SU-DHL-6 (cell line): Measurements from ENCODE around the gene TOP2A.

Experiments
- H2AFZ ChIP-seq: fragments of 200-600 bp; sonication (generic); 2 replicates; pipeline ENCODE4 v1.6.1; 2014; ENCODE audit warnings: low read depth, mild to moderate bottlenecking, moderate library complexity, mixed read lengths, antibody characterized with exemption, low read length; ENCODE audit not compliant: severe bottlenecking
- H3F3A ChIP-seq: fragments of 200-600 bp; shearing (Covaris generic); 2 replicates; pipeline ENCODE4 v1.6.0; 2016; ENCODE audit warnings: antibody characterized with exemption, mild to moderate bottlenecking; ENCODE audit not compliant: insufficient read depth
- H3K27ac ChIP-seq: fragments of 200-600 bp; sonication (generic); 2 replicates; pipeline ENCODE4 v1.5.1; 2016; ENCODE audit warnings: low read depth, mild to moderate bottlenecking, low read length, moderate library complexity, mixed read lengths
- H3K27me3 ChIP-seq: fragments of 200-600 bp; sonication (generic), shearing (Covaris generic); 2 replicates; pipeline ENCODE4 v1.6.0; 2014; ENCODE audit warnings: mild to moderate bottlenecking, low read length
- H3K36me3 ChIP-seq: fragments of 200-600 bp; sonication (generic); 2 replicates; pipeline ENCODE4 v1.6.1; 2014; ENCODE audit warnings: mild to moderate bottlenecking, low read length, mixed read lengths
- H3K4me2 ChIP-seq: fragments of 300-600, 200-600 bp; shearing (Covaris generic), sonication (generic); 2 replicates; pipeline ENCODE4 v1.6.0; 2014; ENCODE audit warnings: low read length, low read depth, mild to moderate bottlenecking; ENCODE audit not compliant: poor library complexity, severe bottlenecking
- H3K4me3 ChIP-seq: fragments of 200-600 bp; sonication (generic); 2 replicates; pipeline ENCODE4 v1.5.1; 2014; ENCODE audit warnings: antibody characterized with exemption, low read length, mild to moderate bottlenecking, mixed read lengths; ENCODE audit not compliant: insufficient read depth, poor library complexity, severe bottlenecking
- H3K79me2 ChIP-seq: fragments of 200-600 bp; sonication (generic); 2 replicates; pipeline ENCODE4 v1.6.1; 2014; ENCODE audit warnings: mild to moderate bottlenecking, low read length, moderate library complexity; ENCODE audit not compliant: insufficient read depth
- H3K9ac ChIP-seq: fragments of 200-600 bp; sonication (generic); 2 replicates; pipeline ENCODE4 v1.7.0; 2014; ENCODE audit warnings: mild to moderate bottlenecking, low read length
- H3K9me2 ChIP-seq: fragments of 200-600 bp; sonication (generic); replicated peaks from 2 replicates; pipeline ENCODE4 v1.6.1; 2014; ENCODE audit warnings: low read length; ENCODE audit not compliant: insufficient read depth
- H3K9me3 ChIP-seq: fragments of 200-600 bp; sonication (generic); 2 replicates; pipeline ENCODE4 v1.6.1; 2014; ENCODE audit warnings: low read length, mixed read lengths; ENCODE audit not compliant: insufficient read depth
- H4K20me1 ChIP-seq: fragments of 200-600 bp; sonication (generic); 2 replicates; pipeline ENCODE4 v1.6.1; 2014; ENCODE audit warnings: low read depth, mild to moderate bottlenecking, antibody characterized with exemption, low read length, moderate library complexity, mixed read lengths
- CTCF ChIP-seq: fragments of 200-600 bp; sonication (generic); IDR thresholded peaks from one replicate; pipeline ENCODE4 v1.5.1; 2017; ENCODE audit warnings: antibody characterized with exemption, mild to moderate bottlenecking, low read length, moderate library complexity; ENCODE audit not compliant: insufficient read depth, poor library complexity, severe bottlenecking
- EZH2phosphoT487 ChIP-seq: fragments of 200-600 bp; sonication (generic), shearing (Covaris generic); conservative IDR thresholded peaks from 2 replicates; pipeline ENCODE4 v1.6.1; 2018; ENCODE audit warnings: mild to moderate bottlenecking, antibody characterized with exemption, low read length, moderate library complexity, mixed read lengths

The TOP2A gene

GRCh38 chr17:40431231-40431602, 13.5 kb upstream of the TOP2A start:
- H3K79me2 ChIP-seq: no peaks in the 10 kb centered on the region
- TF ChIP-seq CTCF (no peak), EZH2phosphoT487 (no peak)
- H2AFZ ChIP-seq: no peak overlapping the region
- no peaks in the 10 kb centered on the region for H4K20me1 ChIP-seq
- H3K9me2 ChIP-seq: no peaks in the 10 kb centered on the region
- H3K9ac ChIP-seq: no peak overlapping the region
- H3K36me3 ChIP-seq: no peaks in the 10 kb centered on the region
- no peak overlapping the region for H3K4me3 ChIP-seq
- no peaks in the 10 kb centered on the region for H3F3A ChIP-seq
- no peak overlapping the region for H3K4me2 ChIP-seq
- no peaks in the 10 kb centered on the region for H3K9me3 ChIP-seq
- no peaks in the 10 kb centered on the region for H3K27me3 ChIP-seq
- no peak overlapping the region for H3K27ac ChIP-seq

- TF ChIP-seq CTCF (no peak), EZH2phosphoT487 (no peak)
- no peaks in the 10 kb centered on the region for H3K9me3 ChIP-seq
- no peaks in the 10 kb centered on the region for H3K36me3 ChIP-seq
- H3K4me2 ChIP-seq: no peak overlapping the region
- no peak overlapping the region for H3K9ac ChIP-seq
- no peaks in the 10 kb centered on the region for H3K9me2 ChIP-seq
- H3F3A ChIP-seq: no peaks in the 10 kb centered on the region
- H3K27ac ChIP-seq: no peak overlapping the region
- no peak overlapping the region for H2AFZ ChIP-seq
- H4K20me1 ChIP-seq: no peaks in the 10 kb centered on the region
- no peak overlapping the region for H3K4me3 ChIP-seq
- H3K79me2 ChIP-seq: no peaks in the 10 kb centered on the region
- H3K27me3 ChIP-seq: no peaks in the 10 kb centered on the region
Observed at GRCh38 chr17:40430272-40431230, 12.9 kb upstream of the TOP2A start.

GRCh38 chr17:40427002-40427491, 9.4 kb upstream of the TOP2A start:
- Histone ChIP-seq H4K20me1 (no peaks in the 10 kb centered on the region), H3K9me3 (no peaks in the 10 kb centered on the region), H3K9ac (no peak overlapping the region), H3K27me3 (no peaks in the 10 kb centered on the region), H3K4me3 (no peak overlapping the region), H3F3A (no peaks in the 10 kb centered on the region), H3K36me3 (no peaks in the 10 kb centered on the region), H3K27ac (no peak overlapping the region), H3K4me2 (no peak overlapping the region), H2AFZ (no peak overlapping the region), H3K79me2 (no peaks in the 10 kb centered on the region), H3K9me2 (no peaks in the 10 kb centered on the region)
- no peak for TF ChIP-seq EZH2phosphoT487
- no peak for TF ChIP-seq CTCF
